ENCODE results near the gene SYNPO.

Gene SYNPO

GRCh38 chr5:150640311-150641005 lies at the start of gene SYNPO:
SYNPO (plus strand) TSS chr5:150640660; CDS start chr5:150648276, 7,616 bp downstream.
- TF ChIP-seq Cebpa-rat (IDR thresholded peaks at IDR 0.05): no peak
- Histone ChIP-seq H3K9ac (no peak within 1 kb of the TSS), H3K27ac (no peak within 1 kb of the TSS), H3K4me3 (no peak within 1 kb of the TSS), H3K36me3 (peaks cover 14% of the 10 kb centered on the region; the same call in 1 of the 2 replicates), H3K9me3 (no peaks in the 10 kb centered on the region), H3K4me1 (peaks cover 89% of the 10 kb centered on the region), H3K4me2 (peak within 1 kb of the TSS; percentile 36), H3K27me3 (no peaks in the 10 kb centered on the region), H4K20me1 (peaks cover 94% of the 10 kb centered on the region)

- no peaks in the 10 kb centered on the region for H3K27me3 ChIP-seq
- H3K4me1 ChIP-seq: peaks cover 100% of the 10 kb centered on the region
- peak overlapping the region; percentile 66; the same call in 1 of the 2 replicates for H3K9ac ChIP-seq
- H3K9me3 ChIP-seq: no peaks in the 10 kb centered on the region
- H4K20me1 ChIP-seq: no peaks in the 10 kb centered on the region
- peak overlapping the region; percentile 78 for H3K27ac ChIP-seq
- no peaks in the 10 kb centered on the region for H3K36me3 ChIP-seq
- no peak for TF ChIP-seq Cebpa-rat (IDR thresholded peaks at IDR 0.05)
- H3K4me2 ChIP-seq: peak overlapping the region; percentile 94
- peak overlapping the region; percentile 22; the same call in 1 of the 2 replicates for H3K4me3 ChIP-seq
These were observed 49.3 kb upstream of the SYNPO start for GRCh38 chr5:150590979-150591695.

- H3K4me2 ChIP-seq: peak overlapping the region; percentile 93
These were observed 46.9 kb upstream of the SYNPO start for GRCh38 chr5:150593593-150593992.

GRCh38 chr5:150593996-150594395 lies 46.5 kb upstream of the SYNPO start:
- no peak for TF ChIP-seq Cebpa-rat (IDR thresholded peaks at IDR 0.05)
- H3K27me3 ChIP-seq: no peaks in the 10 kb centered on the region
- peak overlapping the region; percentile 86 for H3K27ac ChIP-seq
- no peaks in the 10 kb centered on the region for H3K9me3 ChIP-seq
- H3K4me1 ChIP-seq: peaks cover 100% of the 10 kb centered on the region
- peak overlapping the region; percentile 93 for H3K4me2 ChIP-seq
- H3K4me3 ChIP-seq: no peak overlapping the region
- no peaks in the 10 kb centered on the region for H4K20me1 ChIP-seq
- H3K36me3 ChIP-seq: no peaks in the 10 kb centered on the region
- H3K9ac ChIP-seq: no peak overlapping the region

More at GRCh38 chr5:150593593-150593992, 46.9 kb upstream of the SYNPO start:
- Histone ChIP-seq H3K9me3 (no peaks in the 10 kb centered on the region), H3K4me1 (peaks cover 100% of the 10 kb centered on the region), H3K27ac (peak overlapping the region; percentile 86), H3K4me3 (no peak overlapping the region), H3K36me3 (no peaks in the 10 kb centered on the region), H3K9ac (no peak overlapping the region), H3K27me3 (no peaks in the 10 kb centered on the region), H4K20me1 (no peaks in the 10 kb centered on the region)
- TF ChIP-seq Cebpa-rat (IDR thresholded peaks at IDR 0.05): no peak

- Histone ChIP-seq H3K9ac (peak overlapping the region; percentile 63; the same call in 1 of the 2 replicates), H3K36me3 (no peaks in the 10 kb centered on the region), H3K4me3 (no peak overlapping the region), H4K20me1 (no peaks in the 10 kb centered on the region), H3K4me2 (peak overlapping the region; percentile 93), H3K4me1 (peaks cover 100% of the 10 kb centered on the region), H3K9me3 (no peaks in the 10 kb centered on the region), H3K27ac (peak overlapping the region; percentile 86), H3K27me3 (no peaks in the 10 kb centered on the region)
- no peak for TF ChIP-seq Cebpa-rat (IDR thresholded peaks at IDR 0.05)
These were observed 44.9 kb upstream of the SYNPO start for GRCh38 chr5:150595466-150596031.

- Histone ChIP-seq H3K27me3 (no peaks in the 10 kb centered on the region), H3K4me1 (peaks cover 99% of the 10 kb centered on the region), H3K27ac (peak overlapping the region; percentile 86), H3K4me2 (peak overlapping the region; percentile 93), H3K9me3 (no peaks in the 10 kb centered on the region), H4K20me1 (no peaks in the 10 kb centered on the region), H3K9ac (peak overlapping the region; percentile 63; the same call in 1 of the 2 replicates), H3K36me3 (no peaks in the 10 kb centered on the region), H3K4me3 (peak overlapping the region; percentile 42; the same call in 1 of the 2 replicates)
- TF ChIP-seq Cebpa-rat (IDR thresholded peaks at IDR 0.05): no peak
These were observed 44.1 kb upstream of the SYNPO start for GRCh38 chr5:150596313-150596712.

GRCh38 chr5:150596826-150597225 lies 43.6 kb upstream of the SYNPO start:
- Histone ChIP-seq H3K36me3 (no peaks in the 10 kb centered on the region), H3K4me1 (peaks cover 99% of the 10 kb centered on the region), H3K4me3 (peak overlapping the region; percentile 42; the same call in 1 of the 2 replicates), H3K27me3 (no peaks in the 10 kb centered on the region), H3K9me3 (no peaks in the 10 kb centered on the region), H3K27ac (peak overlapping the region; percentile 86), H4K20me1 (no peaks in the 10 kb centered on the region), H3K4me2 (peak overlapping the region; percentile 93), H3K9ac (peak overlapping the region; percentile 63; the same call in 1 of the 2 replicates)
- peak; percentile 31; the same call in 1 of the 2 replicates for TF ChIP-seq Cebpa-rat (IDR thresholded peaks at IDR 0.05)

GRCh38 chr5:150598006-150598405 lies 42.5 kb upstream of the SYNPO start:
- H3K9me3 ChIP-seq: no peaks in the 10 kb centered on the region
- H3K4me3 ChIP-seq: no peak overlapping the region
- H3K9ac ChIP-seq: peak overlapping the region; percentile 1; the same call in 1 of the 2 replicates
- peak overlapping the region; percentile 86 for H3K27ac ChIP-seq
- no peaks in the 10 kb centered on the region for H3K27me3 ChIP-seq
- H3K4me1 ChIP-seq: peaks cover 99% of the 10 kb centered on the region
- H4K20me1 ChIP-seq: no peaks in the 10 kb centered on the region
- no peak for TF ChIP-seq Cebpa-rat (IDR thresholded peaks at IDR 0.05)
- H3K4me2 ChIP-seq: peak overlapping the region; percentile 93
- no peaks in the 10 kb centered on the region for H3K36me3 ChIP-seq

- Histone ChIP-seq H3K4me1 (peaks cover 99% of the 10 kb centered on the region), H3K27me3 (no peaks in the 10 kb centered on the region), H3K4me2 (peak overlapping the region; percentile 93), H3K36me3 (no peaks in the 10 kb centered on the region), H3K9me3 (no peaks in the 10 kb centered on the region), H3K4me3 (no peak overlapping the region), H3K27ac (peak overlapping the region; percentile 86), H3K9ac (0 out of 2 replicates have a peak overlapping the region, but pooled peaks have one; percentile 76), H4K20me1 (no peaks in the 10 kb centered on the region)
- no peak for TF ChIP-seq Cebpa-rat (IDR thresholded peaks at IDR 0.05)
These were observed 41.6 kb upstream of the SYNPO start for GRCh38 chr5:150598821-150599273.
